Neural progenitor cell (in vitro differentiated cells): ENCODE data around the gene NBAS. TPM values are rescaled to one million over a fixed set of nuclear protein-coding genes. Genes with fewer than 3 reads are reported as not detected.

Source experiments
- DNase-seq: peaks from one replicate; pipeline ENCODE4 v3.0.0-alpha.2; 2016; ENCODE audit warnings: low spot score
- H2AFZ ChIP-seq: fragments of 200-600 bp; sonication (generic); replicated peaks from 2 replicates; pipeline ENCODE4 v1.6.1; 2016; ENCODE audit warnings: antibody characterized with exemption
- H3F3A ChIP-seq: fragments of 200-600 bp; sonication (generic); 2 replicates; pipeline ENCODE4 v1.6.1; 2016; ENCODE audit warnings: antibody characterized with exemption, low read depth
- H3K27ac ChIP-seq: fragments of 200-600 bp; sonication (generic); 2 replicates; pipeline ENCODE4 v1.5.1; 2016; ENCODE audit warnings: mild to moderate bottlenecking
- H3K27me3 ChIP-seq: fragments of 200-600 bp; sonication (generic); 2 replicates; pipeline ENCODE4 v1.6.1; 2016; ENCODE audit warnings: mild to moderate bottlenecking, moderate library complexity
- H3K36me3 ChIP-seq: fragments of 200-600 bp; sonication (generic); 2 replicates; pipeline ENCODE4 v1.5.1; 2016
- H3K4me1 ChIP-seq: fragments of 200-600 bp; sonication (generic); 2 replicates; pipeline ENCODE4 v1.6.1; 2016; ENCODE audit warnings: mixed run types
- H3K4me2 ChIP-seq: fragments of 200-600 bp; sonication (generic); 2 replicates; pipeline ENCODE4 v1.6.1; 2016
- H3K4me3 ChIP-seq: fragments of 200-600 bp; sonication (generic); 2 replicates; pipeline ENCODE4 v1.5.1; 2016
- H3K79me2 ChIP-seq: fragments of 200-600 bp; sonication (generic); 2 replicates; pipeline ENCODE4 v1.6.1; 2016; ENCODE audit warnings: low read depth
- H3K9ac ChIP-seq: fragments of 200-600 bp; sonication (generic); 2 replicates; pipeline ENCODE4 v1.6.1; 2016
- H3K9me3 ChIP-seq: fragments of 200-600 bp; sonication (generic); 2 replicates; pipeline ENCODE4 v1.5.1; 2016; ENCODE audit warnings: low read depth
- H4K20me1 ChIP-seq: fragments of 200-600 bp; sonication (generic); 2 replicates; pipeline ENCODE4 v1.6.1; 2016; ENCODE audit warnings: low read depth
- H3K27ac Mint-ChIP-seq: 3 replicates; pipeline ENCODE4 v1.8.0; 2021; ENCODE audit warnings: mixed read lengths
- H3K27me3 Mint-ChIP-seq: 2 replicates; pipeline ENCODE4 v1.8.0; 2022; ENCODE audit warnings: low read depth, mild to moderate bottlenecking, inconsistent platforms, moderate library complexity, mixed read lengths; ENCODE audit not compliant: insufficient read depth
- H3K36me3 Mint-ChIP-seq: 3 replicates; pipeline ENCODE4 v1.8.0; 2021; ENCODE audit warnings: mixed read lengths
- H3K4me1 Mint-ChIP-seq: 3 replicates; pipeline ENCODE4 v1.8.0; 2021; ENCODE audit warnings: mixed read lengths
- H3K4me3 Mint-ChIP-seq: 3 replicates; pipeline ENCODE4 v1.8.0; 2021; ENCODE audit warnings: mild to moderate bottlenecking, moderate library complexity, mixed read lengths
- H3K9me3 Mint-ChIP-seq: 3 replicates; pipeline ENCODE4 v1.8.0; 2020; ENCODE audit warnings: mixed read lengths
- CTCF ChIP-seq: fragments of 200-600 bp; sonication (generic); IDR thresholded peaks from 2 replicates; pipeline ENCODE4 v1.5.1; 2017; ENCODE audit warnings: antibody characterized with exemption, mild to moderate bottlenecking
- EZH2 ChIP-seq: fragments of 200-600 bp; sonication (generic); IDR thresholded peaks from 2 replicates; pipeline ENCODE4 v1.6.1; 2017; ENCODE audit warnings: antibody characterized with exemption, mild to moderate bottlenecking, moderate library complexity
- EZH2phosphoT487 ChIP-seq: fragments of 200-600 bp; sonication (generic); IDR thresholded peaks from 2 replicates; pipeline ENCODE4 v1.6.1; 2017; ENCODE audit warnings: antibody characterized with exemption
- total RNA-seq: library from RNA; depleted of rRNA; stranded (reverse); fragments of >200 nt; gene quantifications from 2 replicates; pipeline ENCODE4 v1.2.3, GENCODE V29; 2015; ENCODE audit warnings: low replicate concordance

The NBAS gene
- total RNA-seq, 1 donor from 2014 or later = 58.0 TPM

DNA sequence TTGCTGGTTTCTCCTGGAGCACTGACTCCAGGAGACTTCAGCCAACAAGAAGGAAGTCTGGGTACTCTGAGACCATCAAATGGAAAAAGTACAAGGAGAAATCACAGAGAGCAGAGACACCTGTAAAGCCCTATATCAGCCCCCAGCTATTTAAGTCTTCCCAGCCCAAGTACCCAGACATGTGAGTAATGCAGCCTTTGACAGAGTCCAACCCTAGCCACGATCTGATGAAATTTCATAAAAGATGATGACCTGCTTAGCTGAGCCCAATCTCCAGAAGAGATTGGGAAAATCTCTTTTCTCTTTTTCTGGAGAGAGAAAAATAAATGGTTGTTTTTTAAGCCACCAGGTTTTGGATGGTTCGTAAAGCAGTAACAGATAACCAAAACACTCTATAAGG, 196.6 kb downstream of the NBAS start:
- Mint-ChIP-seq H3K27ac (no peak overlapping the region), H3K9me3 (no peaks in the 10 kb centered on the region), H3K27me3 (no peaks in the 10 kb centered on the region), H3K4me3 (no peak overlapping the region), H3K36me3 (peaks cover 12% of the 10 kb centered on the region), H3K4me1 (no peaks in the 10 kb centered on the region)
- Histone ChIP-seq H3K27ac (no peak overlapping the region), H3K79me2 (no peaks in the 10 kb centered on the region), H3K4me3 (no peak overlapping the region), H3K27me3 (no peaks in the 10 kb centered on the region), H4K20me1 (no peaks in the 10 kb centered on the region), H3K4me2 (no peak overlapping the region), H3K36me3 (no peaks in the 10 kb centered on the region), H3K9me3 (no peaks in the 10 kb centered on the region), H3K9ac (no peak overlapping the region), H3K4me1 (no peaks in the 10 kb centered on the region), H2AFZ (no peak overlapping the region), H3F3A (no peaks in the 10 kb centered on the region)
- no peak for DNase-seq
- TF ChIP-seq CTCF (no peak), EZH2 (no peak), EZH2phosphoT487 (no peak)

- no peaks in the 10 kb centered on the region for H3K4me1 Mint-ChIP-seq
- Histone ChIP-seq H3K9me3 (no peaks in the 10 kb centered on the region), H3K79me2 (no peaks in the 10 kb centered on the region), H3K9ac (no peak overlapping the region), H3K4me2 (no peak overlapping the region), H3K4me1 (no peaks in the 10 kb centered on the region), H3F3A (no peaks in the 10 kb centered on the region), H3K27me3 (no peaks in the 10 kb centered on the region), H4K20me1 (no peaks in the 10 kb centered on the region), H3K36me3 (no peaks in the 10 kb centered on the region), H2AFZ (no peak overlapping the region), H3K27ac (no peak overlapping the region), H3K4me3 (no peak overlapping the region)
- no peak for DNase-seq
- TF ChIP-seq EZH2phosphoT487 (no peak), EZH2 (no peak), CTCF (no peak)
- no peak overlapping the region for H3K4me3 Mint-ChIP-seq
- no peak overlapping the region for H3K27ac Mint-ChIP-seq
- H3K9me3 Mint-ChIP-seq = no peaks in the 10 kb centered on the region
- peaks cover 12% of the 10 kb centered on the region for H3K36me3 Mint-ChIP-seq
- no peaks in the 10 kb centered on the region for H3K27me3 Mint-ChIP-seq
Measured at GRCh38 chr2:15363734-15364133, 197.4 kb downstream of the NBAS start.

DNA sequence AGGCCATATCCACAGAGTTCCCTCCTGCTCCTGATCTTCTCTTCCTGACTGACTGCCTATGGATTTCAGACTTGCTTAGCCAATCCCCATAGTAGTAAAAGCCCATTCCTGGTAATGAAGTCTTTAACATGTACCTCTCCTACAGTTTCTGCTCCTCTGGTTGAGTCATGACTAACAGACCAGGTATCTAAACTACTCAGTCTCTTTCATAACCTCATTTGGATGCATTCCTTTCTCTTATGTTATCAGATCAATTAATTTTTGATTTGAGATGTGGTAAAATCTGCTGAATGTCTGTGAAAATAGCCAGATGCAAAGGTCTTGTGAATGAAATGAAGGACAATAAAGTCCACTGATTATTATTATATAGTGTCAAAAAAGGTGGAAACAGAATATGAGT, 198.0 kb downstream of the NBAS start:
- Histone ChIP-seq H3K9me3 (no peaks in the 10 kb centered on the region), H2AFZ (no peak overlapping the region), H3K4me1 (no peaks in the 10 kb centered on the region), H3K4me3 (no peak overlapping the region), H3K79me2 (no peaks in the 10 kb centered on the region), H3K27me3 (no peaks in the 10 kb centered on the region), H3F3A (no peaks in the 10 kb centered on the region), H3K27ac (no peak overlapping the region), H3K9ac (no peak overlapping the region), H4K20me1 (no peaks in the 10 kb centered on the region), H3K36me3 (no peaks in the 10 kb centered on the region), H3K4me2 (no peak overlapping the region)
- Mint-ChIP-seq H3K4me1 (peaks cover 3% of the 10 kb centered on the region), H3K27me3 (no peaks in the 10 kb centered on the region), H3K4me3 (no peak overlapping the region), H3K27ac (no peak overlapping the region), H3K36me3 (peaks cover 13% of the 10 kb centered on the region), H3K9me3 (no peaks in the 10 kb centered on the region)
- DNase-seq = no peak
- TF ChIP-seq CTCF (no peak), EZH2phosphoT487 (no peak), EZH2 (no peak)
